HEK293 (cell line): Measurements from ENCODE around the gene LCN10.
A peak's percentile ranks its signal among the peaks of the same experiment; 100 is the strongest.

Experiments used
- CTCF ChIA-PET: fragments of 350-600 bp; formaldehyde crosslinking; extraction: SDS; loops from one replicate; lab custom pipeline; 2021; ENCODE audit warnings: antibody characterized with exemption; lab: Yijun Ruan, JAX
- POLR2A ChIA-PET: fragments of 300-600 bp; formaldehyde crosslinking; extraction: SDS; loops from one replicate; lab custom pipeline; 2020; ENCODE audit warnings: antibody characterized with exemption, inconsistent platforms; lab: Yijun Ruan, JAX
- H3K27ac ChIP-seq: fragments of 200-500 bp; sonication (Bioruptor generic); 2 replicates; pipeline ENCODE4 v1.5.1; 2014; ENCODE audit warnings: low read depth, low read length, control low read depth, inconsistent platforms; ENCODE audit errors: extremely low read depth
- H3K36me3 ChIP-seq, 2 experiments: fragments of 200-500 bp in 1 of 2; sonication (Bioruptor generic) in 1 of 2; 1 replicate in 1 of 2; 2 replicates in 1 of 2; pipeline ENCODE4 v1.5.1; 2014 to 2017; ENCODE audit warnings: inconsistent platforms in 2 of 2, low read length in 2 of 2; ENCODE audit not compliant: control insufficient read depth in 2 of 2, insufficient read depth in 1 of 2
- H3K4me1 ChIP-seq: fragments of 200-500 bp; sonication (Bioruptor generic); 2 replicates; pipeline ENCODE4 v1.5.1; 2014; ENCODE audit warnings: mild to moderate bottlenecking, low read length, inconsistent platforms; ENCODE audit not compliant: control insufficient read depth, insufficient read depth
- H3K4me3 ChIP-seq: 2 replicates; pipeline ENCODE4 v1.5.1; 2011; ENCODE audit warnings: low read depth, mild to moderate bottlenecking, control low read depth, low read length, moderate library complexity
- H3K9me3 ChIP-seq: fragments of 200-500 bp; sonication (Bioruptor generic); 2 replicates; pipeline ENCODE4 v1.5.1; 2014; ENCODE audit warnings: low read depth, low read length, inconsistent platforms; ENCODE audit not compliant: control insufficient read depth, insufficient read depth
- GLI4 ChIP-seq: fragments of 450-650 bp; formaldehyde crosslinking; IDR thresholded peaks from 2 replicates; pipeline ENCODE4 v1.5.1; 2016; ENCODE audit warnings: missing biosample characterization, missing genetic modification characterization
- GLIS2 ChIP-seq: fragments of 450-650 bp; formaldehyde crosslinking; IDR thresholded peaks from 2 replicates; pipeline ENCODE4 v1.5.1; 2016; ENCODE audit warnings: missing biosample characterization, missing genetic modification characterization
- HOXA7 ChIP-seq: sonication (generic); formaldehyde crosslinking; IDR thresholded peaks from 2 replicates; pipeline ENCODE4 v1.8.1; 2022; ENCODE audit warnings: missing genetic modification reagents, borderline replicate concordance
- INSM2 ChIP-seq: fragments of 450-650 bp; formaldehyde crosslinking; IDR thresholded peaks from 2 replicates; pipeline ENCODE4 v1.5.1; 2016; ENCODE audit warnings: missing biosample characterization, missing genetic modification characterization
- KLF10 ChIP-seq: fragments of 450-650 bp; IDR thresholded peaks from 2 replicates; pipeline ENCODE4 v1.5.1; 2018; ENCODE audit warnings: missing biosample characterization, mild to moderate bottlenecking, missing genetic modification characterization
- MZF1 ChIP-seq: fragments of 450-650 bp; formaldehyde crosslinking; IDR thresholded peaks from 2 replicates; pipeline ENCODE4 v1.5.1; 2017; ENCODE audit warnings: missing biosample characterization, missing genetic modification characterization, borderline replicate concordance
- PRDM1 ChIP-seq: fragments of 450-650 bp; formaldehyde crosslinking; IDR thresholded peaks from 2 replicates; pipeline ENCODE4; 2016; ENCODE audit warnings: missing biosample characterization, missing genetic modification characterization
- SETDB1 ChIP-seq: IDR thresholded peaks from one replicate; pipeline ENCODE4 v1.6.1; 2017; ENCODE audit warnings: mild to moderate bottlenecking, low read length, moderate library complexity, mixed read lengths; ENCODE audit not compliant: insufficient read length
- SP7 ChIP-seq: fragments of 450-650 bp; formaldehyde crosslinking; IDR thresholded peaks from 2 replicates; pipeline ENCODE4 v1.5.1; 2016; ENCODE audit warnings: missing biosample characterization, missing genetic modification characterization
- ZBTB26 ChIP-seq: fragments of 450-650 bp; formaldehyde crosslinking; optimal IDR thresholded peaks from 2 replicates; pipeline ENCODE3; 2016; ENCODE audit warnings: missing biosample characterization, mild to moderate bottlenecking, missing genetic modification characterization
- ZBTB44 ChIP-seq: fragments of 450-650 bp; IDR thresholded peaks from 2 replicates; pipeline ENCODE4 v1.5.1; 2018; ENCODE audit warnings: missing biosample characterization, mild to moderate bottlenecking, missing genetic modification characterization
- ZNF449 ChIP-seq: fragments of 450-650 bp; formaldehyde crosslinking; IDR thresholded peaks from 2 replicates; pipeline ENCODE4 v1.5.1; 2017; ENCODE audit warnings: missing biosample characterization, mild to moderate bottlenecking, missing genetic modification characterization, moderate library complexity
- ZNF530 ChIP-seq: fragments of 450-650 bp; formaldehyde crosslinking; IDR thresholded peaks from 2 replicates; pipeline ENCODE4 v1.5.1; 2016; ENCODE audit warnings: low read depth, missing biosample characterization, missing genetic modification characterization
- ZNF561 ChIP-seq: fragments of 450-650 bp; IDR thresholded peaks from 2 replicates; pipeline ENCODE4 v1.5.1; 2018; ENCODE audit warnings: missing biosample characterization, missing genetic modification characterization, borderline replicate concordance
- ZNF580 ChIP-seq: fragments of 450-650 bp; formaldehyde crosslinking; IDR thresholded peaks from 2 replicates; pipeline ENCODE4 v1.5.1; 2016; ENCODE audit warnings: missing biosample characterization, missing genetic modification characterization
- ZNF596 ChIP-seq: fragments of 450-650 bp; IDR thresholded peaks from 2 replicates; pipeline ENCODE4 v1.5.0; 2018; ENCODE audit warnings: missing biosample characterization, mild to moderate bottlenecking, missing genetic modification characterization, moderate library complexity
- ZNF660 ChIP-seq: fragments of 450-650 bp; IDR thresholded peaks from 2 replicates; pipeline ENCODE4 v1.5.1; 2018; ENCODE audit warnings: missing biosample characterization, mild to moderate bottlenecking, missing genetic modification characterization
- ZNF76 ChIP-seq: fragments of 450-650 bp; formaldehyde crosslinking; IDR thresholded peaks from 2 replicates; pipeline ENCODE4; 2016; ENCODE audit warnings: low read depth, missing biosample characterization, missing genetic modification characterization, borderline replicate concordance
- ZSCAN5A ChIP-seq: fragments of 450-650 bp; formaldehyde crosslinking; IDR thresholded peaks from 2 replicates; pipeline ENCODE4 v1.5.1; 2016; ENCODE audit warnings: missing biosample characterization, missing genetic modification characterization

The LCN10 gene

GRCh38 chr9:136753371-136754058 lies 10.8 kb upstream of the LCN10 start:
- CTCF ChIA-PET, result interaction anchor here (0.6 to 0.8 kb wide), 3 partner anchors 26 to 886 kb away, joined by 3 read pairs; no protein-coding TSS in a partner anchor

GRCh38 chr9:136751814-136752213 lies 9.1 kb upstream of the LCN10 start:
- Histone ChIP-seq H3K4me3 (no peak overlapping the region), H3K9me3 (no peaks in the 10 kb centered on the region), H3K27ac (no peak overlapping the region), H3K4me1 (no peaks in the 10 kb centered on the region), H3K36me3 (no peaks in the 10 kb centered on the region)
- CTCF ChIA-PET, result interaction anchor here (0.7 to 2.2 kb wide), 3 partner anchors 9 to 283 kb away, joined by 3 to 8 read pairs (median 3); no protein-coding TSS in a partner anchor
- TF ChIP-seq ZNF596, result no peak
- peak; percentile 97 for TF ChIP-seq ZSCAN5A
- TF ChIP-seq PRDM1 (tag by site-specific recombination), result peak; percentile 67
- peak; percentile 71 for TF ChIP-seq SETDB1
- POLR2A ChIA-PET, result no interaction called here

More at GRCh38 chr9:136753371-136754058, 10.8 kb upstream of the LCN10 start:
- TF ChIP-seq ZNF660 (tag by site-specific recombination) (no peak), ZBTB44 (tag by site-specific recombination) (no peak), SP7 (tag by site-specific recombination) (no peak), ZNF449 (tag by site-specific recombination) (no peak), MZF1 (tag by site-specific recombination) (no peak), ZBTB26 (tag by site-specific recombination) (no peak), GLIS2 (tag by site-specific recombination) (no peak), INSM2 (tag by site-specific recombination) (no peak), ZNF530 (tag by site-specific recombination) (no peak), KLF10 (tag by site-specific recombination) (no peak), HOXA7 (no peak), ZNF561 (tag by site-specific recombination) (no peak), ZNF580 (tag by site-specific recombination) (no peak), GLI4 (tag by site-specific recombination) (no peak), ZNF76 (tag by site-specific recombination) (no peak)
- TF ChIP-seq, all 188 proteins: peak for 0
- Histone ChIP-seq H3K9me3 (no peaks in the 10 kb centered on the region), H3K36me3 (no peaks in the 10 kb centered on the region), H3K4me1 (no peaks in the 10 kb centered on the region), H3K27ac (no peak overlapping the region), H3K4me3 (no peak overlapping the region)
- POLR2A ChIA-PET, result no interaction called here
